ENCODE measurements around the gene PLEKHG4. TPM values are rescaled to one million over a fixed set of nuclear protein-coding genes. Genes with fewer than 3 reads are reported as not detected.

PLEKHG4 gene
- total RNA-seq, 2 donors from 2014 or later = 21.8 to 29.6 TPM

DNA sequence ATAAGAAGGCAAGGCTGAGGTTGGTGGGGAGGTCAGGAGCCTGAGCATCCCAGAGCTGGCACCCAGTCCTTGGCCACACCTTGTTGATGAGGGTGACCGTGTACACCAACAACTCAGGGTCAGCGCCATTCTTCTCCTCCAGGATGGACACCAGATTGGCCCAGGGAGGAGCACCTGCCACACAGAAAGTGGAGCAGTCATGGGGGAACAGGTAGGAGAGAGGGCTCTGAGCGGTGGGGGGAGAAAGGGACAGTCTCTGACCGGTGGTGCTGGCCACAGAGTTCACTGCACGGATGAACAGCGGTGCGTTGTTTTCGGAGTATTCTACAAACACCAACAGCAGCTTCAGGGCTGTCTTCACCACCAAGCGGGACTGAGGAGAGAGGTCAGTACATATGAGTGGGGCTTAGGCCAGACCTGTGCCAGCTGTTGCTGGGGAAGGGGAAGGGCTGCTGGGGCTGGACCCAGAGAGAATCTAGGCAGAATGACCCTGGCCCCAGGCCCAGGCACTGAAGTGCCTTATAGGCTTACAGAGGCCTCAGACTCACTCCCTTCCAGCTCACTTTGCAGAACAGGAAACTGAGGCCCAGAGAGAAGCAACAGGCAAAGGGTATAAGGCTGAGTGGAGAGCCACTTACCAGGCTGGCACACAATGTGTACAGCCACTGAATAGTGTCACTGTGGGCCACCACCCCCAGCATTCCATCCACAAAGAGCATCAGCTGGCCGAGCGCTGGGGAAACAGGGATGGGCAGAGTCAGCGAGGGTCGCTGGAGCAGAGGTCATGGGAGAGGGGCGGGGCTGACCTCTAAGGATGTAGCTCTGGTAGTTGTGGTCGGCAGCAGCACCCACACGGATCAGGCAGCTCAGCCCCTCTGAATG lies 41.7 kb upstream of the PLEKHG4 start:
- no peak for TF ChIP-seq POLR2A (IDR thresholded peaks at IDR 0.05)
- TF ChIP-seq, protein P1, sequence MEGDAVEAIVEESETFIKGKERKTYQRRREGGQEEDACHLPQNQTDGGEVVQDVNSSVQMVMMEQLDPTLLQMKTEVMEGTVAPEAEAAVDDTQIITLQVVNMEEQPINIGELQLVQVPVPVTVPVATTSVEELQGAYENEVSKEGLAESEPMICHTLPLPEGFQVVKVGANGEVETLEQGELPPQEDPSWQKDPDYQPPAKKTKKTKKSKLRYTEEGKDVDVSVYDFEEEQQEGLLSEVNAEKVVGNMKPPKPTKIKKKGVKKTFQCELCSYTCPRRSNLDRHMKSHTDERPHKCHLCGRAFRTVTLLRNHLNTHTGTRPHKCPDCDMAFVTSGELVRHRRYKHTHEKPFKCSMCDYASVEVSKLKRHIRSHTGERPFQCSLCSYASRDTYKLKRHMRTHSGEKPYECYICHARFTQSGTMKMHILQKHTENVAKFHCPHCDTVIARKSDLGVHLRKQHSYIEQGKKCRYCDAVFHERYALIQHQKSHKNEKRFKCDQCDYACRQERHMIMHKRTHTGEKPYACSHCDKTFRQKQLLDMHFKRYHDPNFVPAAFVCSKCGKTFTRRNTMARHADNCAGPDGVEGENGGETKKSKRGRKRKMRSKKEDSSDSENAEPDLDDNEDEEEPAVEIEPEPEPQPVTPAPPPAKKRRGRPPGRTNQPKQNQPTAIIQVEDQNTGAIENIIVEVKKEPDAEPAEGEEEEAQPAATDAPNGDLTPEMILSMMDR (IDR thresholded peaks at IDR 0.05) = no peak
- intact Hi-C loops (cut with DNase I) = no loop called here
- Histone ChIP-seq H3K27ac (no peak overlapping the region), H3K4me1 (peaks cover 20% of the 10 kb centered on the region), H3K9me3 (no peaks in the 10 kb centered on the region), H3K36me3 (replicated peaks in 1 of 2; ENCODE audit: insufficient read depth in 1 of 2, low read depth in 2 of 2) (peaks cover 0 to 13% of the 10 kb centered on the region in 2 donors), H3K4me3 (no peak overlapping the region), H3K27me3 (no peaks in the 10 kb centered on the region)
- DNase-seq = peak in 1 of 4 donors; percentile 12
- WGBS, 2 donors = 82 to 87% methylated on average over 15 to 16 of the region's 16 CpGs
- no peak for ATAC-seq

DNA sequence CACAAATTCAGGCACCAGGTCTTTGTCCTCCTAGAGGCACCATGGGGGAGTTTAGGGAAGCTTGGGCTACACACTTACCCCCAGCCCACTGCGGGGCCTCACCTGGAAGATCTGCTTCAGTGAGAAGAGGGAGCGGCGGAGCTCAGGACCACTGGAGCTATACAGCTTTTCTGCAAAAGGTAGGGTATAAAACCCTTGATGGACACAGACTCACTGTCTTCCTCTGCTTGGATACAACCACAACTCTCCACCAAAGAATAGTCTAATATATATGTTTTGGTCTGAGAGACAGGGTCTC lies 41.1 kb upstream of the PLEKHG4 start:
- H3K27me3 ChIP-seq = no peaks in the 10 kb centered on the region
- WGBS, 2 donors = 91 to 100% methylated on average over 2 to 3 of the region's 3 CpGs
- DNase-seq = no peak
- intact Hi-C loops (cut with DNase I) = no loop called here
- no peaks in the 10 kb centered on the region for H3K9me3 ChIP-seq
- no peak for ATAC-seq
- TF ChIP-seq POLR2A (IDR thresholded peaks at IDR 0.05) = no peak
- TF ChIP-seq, protein P1 (IDR thresholded peaks at IDR 0.05) = no peak
- H3K4me3 ChIP-seq = no peak overlapping the region
- peaks cover 0 to 13% of the 10 kb centered on the region in 2 donors for H3K36me3 ChIP-seq (replicated peaks in 1 of 2; ENCODE audit: insufficient read depth in 1 of 2, low read depth in 2 of 2)
- no peak overlapping the region for H3K27ac ChIP-seq
- peaks cover 20% of the 10 kb centered on the region for H3K4me1 ChIP-seq

- H3K36me3 ChIP-seq (replicated peaks in 1 of 2; ENCODE audit: insufficient read depth in 1 of 2, low read depth in 2 of 2) = peaks cover 0 to 13% of the 10 kb centered on the region in 2 donors
- intact Hi-C loops (cut with DNase I) = no loop called here
- no peak for ATAC-seq
- no peaks in the 10 kb centered on the region for H3K9me3 ChIP-seq
- 85 to 89% methylated on average over 6 to 7 of the region's 9 CpGs for WGBS, 2 donors
- no peak overlapping the region for H3K27ac ChIP-seq
- DNase-seq = no peak
- peaks cover 26% of the 10 kb centered on the region for H3K4me1 ChIP-seq
- no peak overlapping the region for H3K4me3 ChIP-seq
- TF ChIP-seq, protein P1 (IDR thresholded peaks at IDR 0.05) = no peak
- no peak for TF ChIP-seq POLR2A (IDR thresholded peaks at IDR 0.05)
- H3K27me3 ChIP-seq = no peaks in the 10 kb centered on the region
Observed at GRCh38 chr16:67238806-67239470, 40.4 kb upstream of the PLEKHG4 start.

DNA sequence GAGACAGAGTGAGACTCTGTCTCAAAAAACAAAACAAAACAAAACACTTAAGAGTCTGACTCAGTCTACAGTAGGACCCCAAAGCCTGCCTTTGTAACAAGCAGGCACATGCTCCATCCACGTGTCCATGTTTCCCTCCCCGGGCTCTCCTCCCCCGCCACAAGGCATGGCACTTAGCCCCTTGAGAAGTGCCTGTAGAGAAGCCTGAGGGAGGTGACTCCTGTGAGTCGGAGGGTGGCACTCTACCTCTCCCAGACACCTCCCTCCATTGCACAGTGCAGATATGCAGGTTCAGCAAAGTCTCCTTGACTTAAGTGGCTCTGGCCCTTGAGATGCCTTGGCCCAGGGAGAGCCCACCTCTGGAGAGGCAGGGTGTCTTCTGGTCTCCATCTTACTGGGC lies 38.8 kb upstream of the PLEKHG4 start:
- peaks cover 40% of the 10 kb centered on the region for H3K4me1 ChIP-seq
- no peak for DNase-seq
- H3K4me3 ChIP-seq = no peak overlapping the region
- H3K36me3 ChIP-seq (replicated peaks in 1 of 2; ENCODE audit: insufficient read depth in 1 of 2, low read depth in 2 of 2) = peaks cover 0 to 12% of the 10 kb centered on the region in 2 donors
- peak overlapping the region; percentile 55 to 77 (median 66) for H3K27ac ChIP-seq
- WGBS, 2 donors = 90 to 95% methylated on average over 4 of the region's 4 CpGs
- intact Hi-C loops (cut with DNase I) = no loop called here
- no peak for ATAC-seq
- H3K27me3 ChIP-seq = no peaks in the 10 kb centered on the region
- no peak for TF ChIP-seq POLR2A (IDR thresholded peaks at IDR 0.05)
- TF ChIP-seq, protein P1 (IDR thresholded peaks at IDR 0.05) = no peak
- H3K9me3 ChIP-seq = no peaks in the 10 kb centered on the region
